NCI-H1105 treated with DMSO at 0.1 percent for 48 hours (cell line): ENCODE results near the gene BFSP1.

Experiments
- DNase-seq: peaks from one replicate; lab custom pipeline; 2025; lab: John Stamatoyannopoulos, UW

Gene BFSP1

GRCh38 chr20:17557675-17558006, 26.5 kb upstream of the BFSP1 start:
- peak; percentile 22 for DNase-seq

GRCh38 chr20:17556837-17557674, 25.9 kb upstream of the BFSP1 start:
- peak; percentile 94 for DNase-seq

DNA sequence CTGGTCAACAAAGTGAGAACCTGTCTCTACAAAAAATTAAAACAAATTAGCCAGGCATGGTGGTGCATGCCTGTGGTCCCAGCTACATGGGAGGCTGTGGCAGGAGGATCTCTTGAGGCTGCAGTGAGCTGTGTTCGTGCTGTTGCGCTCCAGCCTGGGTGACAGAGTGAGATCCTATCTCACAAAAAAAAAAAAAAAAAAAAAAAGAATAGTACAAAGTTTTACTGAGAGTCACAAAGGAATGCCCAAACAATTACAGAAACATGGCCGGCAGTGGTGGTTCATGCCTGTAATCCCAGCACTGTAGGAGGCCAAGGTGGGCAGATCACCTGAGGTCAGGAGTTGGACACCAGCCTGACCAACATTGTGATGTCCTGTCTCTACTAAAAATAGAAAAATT, 23.9 kb upstream of the BFSP1 start:
- DNase-seq = no peak

- no peak for DNase-seq
Measured at GRCh38 chr20:17549131-17549530, 18.0 kb upstream of the BFSP1 start.

DNA sequence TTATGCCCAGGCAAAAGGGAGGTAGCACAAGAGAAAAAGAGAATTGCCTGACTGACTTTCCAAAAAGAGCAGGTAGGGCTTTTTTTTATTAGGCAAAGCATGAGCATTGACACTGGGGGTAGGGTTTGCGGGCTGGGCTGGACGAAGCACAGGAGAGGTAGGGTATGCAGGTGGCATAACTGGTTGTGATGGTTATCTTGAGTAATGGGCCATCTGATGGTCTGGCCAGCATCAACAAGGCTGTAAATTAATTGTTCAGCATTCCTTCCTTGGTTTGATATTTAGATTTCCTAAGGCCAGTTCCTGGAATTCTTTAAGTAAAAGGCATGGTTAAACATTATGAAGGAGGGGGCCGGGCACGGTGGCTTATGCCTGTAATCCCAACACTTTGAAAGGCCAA, 13.9 kb upstream of the BFSP1 start:
- DNase-seq = no peak

DNA sequence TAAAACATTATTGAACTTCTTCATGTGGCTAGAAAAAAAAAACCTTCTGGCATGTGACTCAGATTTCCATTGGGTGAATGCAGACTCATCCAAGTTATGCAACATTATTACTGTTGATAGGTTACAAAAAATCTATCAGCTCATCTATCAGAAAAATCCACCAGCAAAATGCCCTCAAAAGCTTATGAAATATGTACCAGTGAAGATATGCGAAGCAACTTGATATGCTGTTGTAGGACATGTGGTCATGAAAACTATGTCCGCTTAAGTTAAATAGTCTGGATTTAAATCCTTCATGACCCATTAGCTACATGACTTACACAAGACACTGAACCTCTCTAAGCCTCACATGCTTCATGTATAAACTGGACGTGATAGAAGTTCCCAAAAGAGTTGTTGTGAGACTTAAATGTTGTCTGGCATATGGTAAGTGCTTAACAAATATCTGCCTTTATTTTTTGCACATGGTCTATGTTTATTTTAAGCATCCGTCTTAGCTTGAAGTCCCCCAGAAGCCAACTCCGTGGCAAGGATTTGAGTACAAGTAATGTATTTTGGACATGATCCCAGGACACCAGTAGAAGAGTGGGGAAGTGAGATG, 12.5 kb upstream of the BFSP1 start:
- no peak for DNase-seq

DNA sequence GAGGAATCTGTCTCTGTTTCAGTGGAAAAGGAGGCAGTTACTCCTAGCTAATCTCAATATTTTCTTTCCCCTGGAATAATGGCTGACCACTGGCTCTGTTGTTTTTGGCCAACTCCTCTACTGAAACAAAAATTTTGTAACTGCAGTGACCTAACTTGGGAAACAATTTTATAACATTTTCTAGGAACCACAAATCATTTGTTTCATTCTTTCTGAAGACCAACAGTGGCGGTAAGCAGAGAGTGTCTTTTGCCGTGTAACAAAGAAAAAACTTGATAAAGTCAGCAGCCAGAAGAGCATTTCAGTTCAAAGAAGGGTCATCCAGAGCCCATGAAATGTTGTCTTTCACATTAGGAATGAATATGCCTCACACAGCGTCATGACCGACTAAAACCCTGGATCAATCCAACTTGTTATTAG, 11.8 kb upstream of the BFSP1 start:
- DNase-seq = no peak

DNA sequence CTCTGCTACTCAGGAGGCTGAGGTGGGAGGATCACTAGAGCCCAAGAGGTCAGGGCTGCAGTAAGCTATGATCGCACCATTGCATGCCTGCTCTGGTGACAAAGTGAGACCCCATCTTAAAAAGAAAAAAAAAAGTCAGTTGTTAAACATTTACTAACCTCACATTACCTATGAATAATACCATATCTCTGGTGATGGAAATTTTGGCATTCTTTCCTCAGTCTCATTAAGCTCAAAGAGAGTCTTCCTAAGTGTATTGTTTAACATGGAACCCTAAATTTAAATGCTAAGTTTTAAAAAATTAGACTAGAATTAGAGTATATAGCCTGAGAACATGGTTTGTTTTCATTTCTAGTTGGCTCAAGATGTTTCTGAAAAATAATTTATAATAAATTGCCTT, 11.3 kb upstream of the BFSP1 start:
- no peak for DNase-seq

GRCh38 chr20:17541996-17542395, 10.8 kb upstream of the BFSP1 start:
- no peak for DNase-seq

DNA sequence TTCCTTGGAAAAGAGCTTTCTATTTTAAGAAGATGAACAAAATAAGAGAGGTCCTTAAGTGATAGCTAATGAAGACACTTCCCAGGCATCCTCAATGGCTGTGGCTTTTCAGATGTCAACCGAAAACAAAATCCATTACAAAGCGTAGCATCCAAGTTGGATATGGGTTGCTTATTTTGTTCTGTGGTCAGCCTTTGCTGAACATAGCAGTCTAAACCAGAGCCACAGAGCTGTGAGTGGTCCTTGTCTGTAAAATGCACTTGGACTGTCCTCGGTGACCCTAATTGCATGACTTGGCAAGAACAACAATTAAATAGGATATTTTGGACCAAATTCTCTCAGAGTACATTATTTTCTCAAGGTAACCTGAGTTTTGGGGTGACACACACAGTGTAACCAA, 10.4 kb upstream of the BFSP1 start:
- no peak for DNase-seq

GRCh38 chr20:17538517-17539170, 7.5 kb upstream of the BFSP1 start:
- no peak for DNase-seq

DNA sequence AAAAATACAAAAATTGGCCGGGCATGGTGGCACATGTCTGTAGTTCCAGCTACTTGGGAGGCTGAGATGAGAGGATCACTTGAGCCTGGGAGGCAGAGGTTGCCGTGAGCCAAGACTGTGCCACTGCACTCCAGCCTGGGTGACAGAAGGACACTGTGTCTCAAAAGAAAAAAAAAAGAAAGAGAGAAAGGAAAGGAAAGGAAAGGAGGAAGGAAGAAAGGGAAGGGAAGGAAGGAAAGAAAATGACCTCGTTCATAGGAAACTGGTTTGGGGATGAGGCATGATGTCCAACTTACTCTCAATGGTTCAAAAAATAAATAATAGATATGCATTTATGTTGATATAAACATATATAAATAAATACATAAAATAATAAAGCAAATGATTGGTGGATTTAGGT, 6.8 kb upstream of the BFSP1 start:
- no peak for DNase-seq

GRCh38 chr20:17536944-17537444, 5.8 kb upstream of the BFSP1 start:
- DNase-seq = peak; percentile 73

DNA sequence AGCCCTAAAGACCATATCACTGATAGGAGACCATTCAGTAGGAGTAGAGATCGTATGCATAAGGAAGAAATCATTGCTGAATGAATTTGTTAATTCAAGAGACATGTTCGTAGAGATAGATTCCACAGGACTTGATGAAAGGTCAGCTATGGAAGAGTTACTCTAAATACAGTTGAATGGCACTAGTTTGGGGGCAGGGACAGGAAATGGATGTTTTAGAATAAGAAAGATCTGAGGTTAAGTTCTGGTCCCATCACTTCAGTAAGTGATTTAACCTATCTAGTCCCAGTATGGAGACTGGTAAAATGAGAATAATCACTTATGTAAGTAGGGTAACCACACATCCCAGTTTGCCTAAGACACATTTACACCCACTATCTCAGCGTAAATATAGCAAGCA, 2.9 kb upstream of the BFSP1 start:
- DNase-seq = no peak

- DNase-seq = peak; percentile 33
Measured at GRCh38 chr20:17533396-17533795, 2.2 kb upstream of the BFSP1 start.

- no peak for DNase-seq
Measured at GRCh38 chr20:17531665-17532025, 466 bp upstream of the BFSP1 start.

DNA sequence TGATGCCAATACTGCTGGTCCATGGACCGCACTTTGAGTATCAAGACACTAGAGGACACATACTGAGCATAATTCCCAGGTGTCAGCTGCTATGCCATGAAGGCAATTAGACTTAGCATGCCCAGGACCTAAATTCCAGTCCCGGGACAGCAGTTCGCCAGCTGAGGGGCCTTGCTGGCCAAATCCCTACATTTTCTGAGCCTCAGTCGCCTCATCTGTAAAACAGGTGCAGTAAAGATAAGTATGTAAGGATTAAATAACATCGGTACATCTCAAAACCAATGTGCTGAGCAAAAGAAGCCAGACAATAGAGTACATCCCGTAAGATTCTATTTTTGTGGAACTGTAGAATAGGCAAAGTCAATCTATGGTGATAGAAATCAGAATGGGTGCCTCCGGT, 1.0 kb downstream of the BFSP1 start:
- DNase-seq = no peak

GRCh38 chr20:17529586-17529985, 1.6 kb downstream of the BFSP1 start:
- no peak for DNase-seq

DNA sequence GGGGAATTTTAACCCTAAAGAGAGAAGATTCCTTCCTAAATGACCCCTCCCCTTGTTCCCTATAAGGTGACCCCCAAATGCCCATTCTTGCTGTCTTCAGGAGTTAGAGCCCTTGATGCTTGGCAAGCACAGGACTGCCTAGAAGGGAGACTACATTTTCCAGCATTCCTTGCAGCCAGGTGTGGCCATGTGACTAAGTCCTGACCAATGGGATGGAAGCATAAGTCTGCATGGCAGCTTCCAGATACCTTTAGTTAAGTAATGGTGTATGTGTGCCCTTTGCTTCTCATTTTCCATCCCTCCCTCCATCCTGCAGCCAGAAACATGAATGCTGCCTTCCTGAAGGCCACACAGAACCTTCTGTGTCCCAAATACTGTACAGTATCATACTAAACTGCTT, 5.5 kb downstream of the BFSP1 start:
- peak; percentile 54 for DNase-seq

- DNase-seq = no peak
Measured at GRCh38 chr20:17525132-17525531, 6.0 kb downstream of the BFSP1 start.

- DNase-seq = no peak
Measured at GRCh38 chr20:17524560-17524959, 6.6 kb downstream of the BFSP1 start.

DNA sequence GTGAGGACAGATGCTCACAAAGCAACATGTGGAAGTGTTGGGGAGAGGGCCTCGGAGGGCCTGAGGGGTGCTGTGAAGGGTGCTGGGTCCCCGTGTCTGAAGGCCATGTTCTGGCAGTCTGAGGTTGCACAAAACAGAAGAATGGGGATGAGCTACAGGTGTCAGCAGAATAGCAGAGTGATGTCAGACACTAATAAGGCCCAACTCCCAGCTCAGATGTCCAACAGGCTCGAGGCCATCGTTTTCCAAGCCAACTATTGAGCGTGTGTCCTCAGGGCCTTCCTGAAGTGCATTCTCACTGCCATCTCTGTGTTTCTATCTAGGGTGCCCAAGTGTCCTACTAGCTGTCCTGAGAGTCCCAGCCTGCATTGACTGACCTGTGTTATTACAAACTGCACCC, 7.9 kb downstream of the BFSP1 start:
- DNase-seq = no peak

DNA sequence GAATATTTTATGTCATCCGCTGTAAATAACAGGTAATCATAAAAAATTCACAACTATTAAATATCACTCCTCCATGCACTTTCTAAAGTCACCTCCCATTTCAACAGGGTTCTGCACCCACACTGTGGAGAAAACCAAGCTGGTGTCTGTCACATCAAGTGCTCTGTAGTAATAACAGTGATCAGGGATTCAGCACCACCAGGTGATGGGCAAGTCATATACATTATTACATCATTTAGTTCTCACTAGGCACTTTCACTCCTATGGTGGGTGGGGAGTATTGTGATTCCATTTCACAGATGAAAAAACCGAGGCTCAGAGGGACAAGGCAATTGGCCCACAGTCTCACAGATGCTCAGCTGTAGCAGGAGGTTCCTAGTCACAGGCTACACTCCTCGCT, 8.7 kb downstream of the BFSP1 start:
- DNase-seq = no peak
